Mammary epithelial cell (primary cell): ENCODE measurements around the gene THOC2.

Source experiments
- CTCF ChIP-seq, 2 donors: IDR thresholded peaks in 1 of 2; conservative IDR thresholded peaks in 1 of 2; 2 replicates each; pipeline ENCODE4 v1.5.1; 2011 to 2012; ENCODE audit warnings: inconsistent platforms in 2 of 2, low read length in 2 of 2, mild to moderate bottlenecking in 2 of 2, control low read depth in 1 of 2, low read depth in 1 of 2; ENCODE audit not compliant: insufficient read depth in 1 of 2; ENCODE audit errors: extremely low read depth in 1 of 2
- EZH2 ChIP-seq: IDR thresholded peaks from 2 replicates; pipeline ENCODE4 v1.6.1; 2012; ENCODE audit warnings: low read length, inconsistent platforms, borderline replicate concordance

- TF ChIP-seq CTCF (conservative IDR thresholded peaks at IDR 0.05 in 1 of 2, IDR thresholded peaks at IDR 0.05 in 1 of 2; ENCODE audit: extremely low read depth in 1 of 2, insufficient read depth in 1 of 2, low read depth in 1 of 2, low read length in 2 of 2) (no peak), EZH2 (no peak)
Observed at GRCh38 chrX:123675154-123675553, 57.7 kb downstream of the THOC2 start.
